ENCODE measurements around the gene GUCY2D. TPM values are rescaled to one million over a fixed set of nuclear protein-coding genes. Genes with fewer than 3 reads are reported as not detected.

The GUCY2D gene
- polyA plus RNA-seq, 4 donors, result 0.81 TPM; not detected in 3

- no peaks in the 10 kb centered on the region for H3K9me3 ChIP-seq (ENCODE audit: control insufficient read depth in 2 of 2, insufficient read depth in 1 of 2, low read depth in 1 of 2, low read length in 1 of 2)
- H3K36me3 ChIP-seq (ENCODE audit: control insufficient read depth in 3 of 3, insufficient read depth in 2 of 3, low read depth in 1 of 3, low read length in 3 of 3), result no peaks in the 10 kb centered on the region
- WGBS, 3 donors, result 81 to 89% (median 82%) methylated on average over 9 of the region's 9 CpGs
- FAIRE-seq (no peak), DNase-seq (no peak)
- H3K4me1 ChIP-seq (ENCODE audit: control insufficient read depth in 3 of 3, insufficient read depth in 2 of 3, low read depth in 1 of 3, low read length in 2 of 3), result peaks cover 0 to 3% (median 0%) of the 10 kb centered on the region in 3 donors
- peaks cover 0 to 3% (median 2%) of the 10 kb centered on the region in 3 donors for H3K27me3 ChIP-seq (ENCODE audit: control insufficient read depth in 3 of 3, insufficient read depth in 3 of 3, low read length in 3 of 3)
- H3K4me3 ChIP-seq (ENCODE audit: low read depth in 1 of 3, low read length in 3 of 3), result no peak overlapping the region
- no peak overlapping the region for H3K27ac ChIP-seq (ENCODE audit: low read depth in 1 of 3, low read length in 2 of 3)
Measured at GRCh38 chr17:7984904-7985303, 17.5 kb upstream of the GUCY2D start.

- WGBS, 3 donors, result 69 to 74% (median 71%) methylated on average over 12 of the region's 12 CpGs
- Histone ChIP-seq H3K27me3 (ENCODE audit: control insufficient read depth in 3 of 3, insufficient read depth in 3 of 3, low read length in 3 of 3) (peaks cover 0 to 3% (median 2%) of the 10 kb centered on the region in 3 donors), H3K27ac (ENCODE audit: low read depth in 1 of 3, low read length in 2 of 3) (no peak overlapping the region), H3K4me1 (ENCODE audit: control insufficient read depth in 3 of 3, insufficient read depth in 2 of 3, low read depth in 1 of 3, low read length in 2 of 3) (peaks cover 0 to 3% (median 0%) of the 10 kb centered on the region in 3 donors), H3K36me3 (ENCODE audit: control insufficient read depth in 3 of 3, insufficient read depth in 2 of 3, low read depth in 1 of 3, low read length in 3 of 3) (no peaks in the 10 kb centered on the region), H3K4me3 (ENCODE audit: low read depth in 1 of 3, low read length in 3 of 3) (no peak overlapping the region), H3K9me3 (ENCODE audit: control insufficient read depth in 2 of 2, insufficient read depth in 1 of 2, low read depth in 1 of 2, low read length in 1 of 2) (no peaks in the 10 kb centered on the region)
- FAIRE-seq (no peak), DNase-seq (no peak)
Measured at GRCh38 chr17:7987112-7987893, 15.1 kb upstream of the GUCY2D start.

- FAIRE-seq, result no peak
- peak; percentile 88 to 90 for DNase-seq
Measured at GRCh38 chr17:7988750-7989178, 13.7 kb upstream of the GUCY2D start.

GRCh38 chr17:7989781-7990655, 12.4 kb upstream of the GUCY2D start:
- WGBS, 3 donors, result 1 to 3% (median 2%) methylated on average over 50 to 59 of the region's 59 CpGs
- Histone ChIP-seq H3K4me1 (ENCODE audit: control insufficient read depth in 3 of 3, insufficient read depth in 2 of 3, low read depth in 1 of 3, low read length in 2 of 3) (peaks cover 0 to 3% (median 0%) of the 10 kb centered on the region in 3 donors), H3K36me3 (ENCODE audit: control insufficient read depth in 3 of 3, insufficient read depth in 2 of 3, low read depth in 1 of 3, low read length in 3 of 3) (no peaks in the 10 kb centered on the region), H3K9me3 (ENCODE audit: control insufficient read depth in 2 of 2, insufficient read depth in 1 of 2, low read depth in 1 of 2, low read length in 1 of 2) (no peaks in the 10 kb centered on the region), H3K27me3 (ENCODE audit: control insufficient read depth in 3 of 3, insufficient read depth in 3 of 3, low read length in 3 of 3) (peaks cover 0 to 8% (median 3%) of the 10 kb centered on the region in 3 donors), H3K4me3 (ENCODE audit: low read depth in 1 of 3, low read length in 3 of 3) (peak overlapping the region; percentile 16 to 56 (median 56)), H3K27ac (ENCODE audit: low read depth in 1 of 3, low read length in 2 of 3) (peak overlapping the region in 1 of 3 donors; percentile 55)
- DNase-seq (peak; percentile 76 to 91), FAIRE-seq (no peak)

More at GRCh38 chr17:7988750-7989178, 13.7 kb upstream of the GUCY2D start:
- WGBS, 3 donors, result 18 to 22% (median 20%) methylated on average over 5 of the region's 5 CpGs
- H3K4me3 ChIP-seq (ENCODE audit: low read depth in 1 of 3, low read length in 3 of 3), result no peak overlapping the region
- no peak overlapping the region for H3K27ac ChIP-seq (ENCODE audit: low read depth in 1 of 3, low read length in 2 of 3)
- no peaks in the 10 kb centered on the region for H3K36me3 ChIP-seq (ENCODE audit: control insufficient read depth in 3 of 3, insufficient read depth in 2 of 3, low read depth in 1 of 3, low read length in 3 of 3)
- peaks cover 0 to 3% (median 2%) of the 10 kb centered on the region in 3 donors for H3K27me3 ChIP-seq (ENCODE audit: control insufficient read depth in 3 of 3, insufficient read depth in 3 of 3, low read length in 3 of 3)
- peaks cover 0 to 3% (median 0%) of the 10 kb centered on the region in 3 donors for H3K4me1 ChIP-seq (ENCODE audit: control insufficient read depth in 3 of 3, insufficient read depth in 2 of 3, low read depth in 1 of 3, low read length in 2 of 3)
- H3K9me3 ChIP-seq (ENCODE audit: control insufficient read depth in 2 of 2, insufficient read depth in 1 of 2, low read depth in 1 of 2, low read length in 1 of 2), result no peaks in the 10 kb centered on the region

- 87 to 95% (median 92%) methylated on average over 2 of the region's 2 CpGs for WGBS, 3 donors
- no peaks in the 10 kb centered on the region for H3K9me3 ChIP-seq (ENCODE audit: control insufficient read depth in 2 of 2, insufficient read depth in 1 of 2, low read depth in 1 of 2, low read length in 1 of 2)
- no peaks in the 10 kb centered on the region for H3K36me3 ChIP-seq (ENCODE audit: control insufficient read depth in 3 of 3, insufficient read depth in 2 of 3, low read depth in 1 of 3, low read length in 3 of 3)
- H3K4me1 ChIP-seq (ENCODE audit: control insufficient read depth in 3 of 3, insufficient read depth in 2 of 3, low read depth in 1 of 3, low read length in 2 of 3), result peaks cover 0 to 3% (median 0%) of the 10 kb centered on the region in 3 donors
- no peak overlapping the region for H3K4me3 ChIP-seq (ENCODE audit: low read depth in 1 of 3, low read length in 3 of 3)
- no peak overlapping the region for H3K27ac ChIP-seq (ENCODE audit: low read depth in 1 of 3, low read length in 2 of 3)
- no peak for DNase-seq
- no peak for FAIRE-seq
- H3K27me3 ChIP-seq (ENCODE audit: control insufficient read depth in 3 of 3, insufficient read depth in 3 of 3, low read length in 3 of 3), result peaks cover 0 to 8% (median 0%) of the 10 kb centered on the region in 3 donors
Measured at GRCh38 chr17:7992516-7992915, 9.9 kb upstream of the GUCY2D start.

GRCh38 chr17:7992924-7993323, 9.5 kb upstream of the GUCY2D start:
- Histone ChIP-seq H3K27me3 (ENCODE audit: control insufficient read depth in 3 of 3, insufficient read depth in 3 of 3, low read length in 3 of 3) (peaks cover 0 to 5% (median 0%) of the 10 kb centered on the region in 3 donors), H3K36me3 (ENCODE audit: control insufficient read depth in 3 of 3, insufficient read depth in 2 of 3, low read depth in 1 of 3, low read length in 3 of 3) (no peaks in the 10 kb centered on the region), H3K4me3 (ENCODE audit: low read depth in 1 of 3, low read length in 3 of 3) (no peak overlapping the region), H3K4me1 (ENCODE audit: control insufficient read depth in 3 of 3, insufficient read depth in 2 of 3, low read depth in 1 of 3, low read length in 2 of 3) (peaks cover 0 to 3% (median 0%) of the 10 kb centered on the region in 3 donors), H3K27ac (ENCODE audit: low read depth in 1 of 3, low read length in 2 of 3) (no peak overlapping the region), H3K9me3 (ENCODE audit: control insufficient read depth in 2 of 2, insufficient read depth in 1 of 2, low read depth in 1 of 2, low read length in 1 of 2) (no peaks in the 10 kb centered on the region)
- FAIRE-seq (no peak), DNase-seq (peak; percentile 37 to 48)
- 18 to 53% (median 34%) methylated on average over 3 of the region's 3 CpGs for WGBS, 3 donors

GRCh38 chr17:7993972-7994589, 8.3 kb upstream of the GUCY2D start:
- FAIRE-seq, result no peak
- Histone ChIP-seq H3K4me1 (ENCODE audit: control insufficient read depth in 3 of 3, insufficient read depth in 2 of 3, low read depth in 1 of 3, low read length in 2 of 3) (peaks cover 0 to 3% (median 0%) of the 10 kb centered on the region in 3 donors), H3K9me3 (ENCODE audit: control insufficient read depth in 2 of 2, insufficient read depth in 1 of 2, low read depth in 1 of 2, low read length in 1 of 2) (no peaks in the 10 kb centered on the region), H3K4me3 (ENCODE audit: low read depth in 1 of 3, low read length in 3 of 3) (no peak overlapping the region), H3K27me3 (ENCODE audit: control insufficient read depth in 3 of 3, insufficient read depth in 3 of 3, low read length in 3 of 3) (peaks cover 0 to 11% (median 0%) of the 10 kb centered on the region in 3 donors), H3K36me3 (ENCODE audit: control insufficient read depth in 3 of 3, insufficient read depth in 2 of 3, low read depth in 1 of 3, low read length in 3 of 3) (no peaks in the 10 kb centered on the region), H3K27ac (ENCODE audit: low read depth in 1 of 3, low read length in 2 of 3) (no peak overlapping the region)
- DNase-seq, result no peak
- WGBS, 3 donors, result 87 to 91% (median 89%) methylated on average over 27 of the region's 27 CpGs

GRCh38 chr17:7995724-7996123, 6.7 kb upstream of the GUCY2D start:
- Histone ChIP-seq H3K4me1 (ENCODE audit: control insufficient read depth in 3 of 3, insufficient read depth in 2 of 3, low read depth in 1 of 3, low read length in 2 of 3) (no peaks in the 10 kb centered on the region), H3K9me3 (ENCODE audit: control insufficient read depth in 2 of 2, insufficient read depth in 1 of 2, low read depth in 1 of 2, low read length in 1 of 2) (no peaks in the 10 kb centered on the region), H3K36me3 (ENCODE audit: control insufficient read depth in 3 of 3, insufficient read depth in 2 of 3, low read depth in 1 of 3, low read length in 3 of 3) (no peaks in the 10 kb centered on the region), H3K27ac (ENCODE audit: low read depth in 1 of 3, low read length in 2 of 3) (no peak overlapping the region), H3K4me3 (ENCODE audit: low read depth in 1 of 3, low read length in 3 of 3) (no peak overlapping the region), H3K27me3 (ENCODE audit: control insufficient read depth in 3 of 3, insufficient read depth in 3 of 3, low read length in 3 of 3) (peaks cover 0 to 14% (median 0%) of the 10 kb centered on the region in 3 donors)
- FAIRE-seq (no peak), DNase-seq (no peak)
- WGBS, 3 donors, result 91 to 95% (median 95%) methylated on average over 2 of the region's 2 CpGs
